ENCODE measurements around the gene KCNA5.
A peak's percentile ranks its signal among the peaks of the same experiment; 100 is the strongest.

KCNA5 gene

GRCh38 chr12:5015711-5016492 lies 27.8 kb upstream of the KCNA5 start:
- no peak for DNase-seq (ENCODE audit: low read depth)
- H3K4me3 ChIP-seq (replicated peaks; ENCODE audit: low read depth, low read length) = no peak overlapping the region
- no peak for TF ChIP-seq CTCF (IDR thresholded peaks at IDR 0.05; ENCODE audit: low read length, missing control alignments)

- H3K4me3 ChIP-seq (replicated peaks; ENCODE audit: low read depth, low read length) = no peak overlapping the region
- no peak for DNase-seq (ENCODE audit: low read depth)
- TF ChIP-seq CTCF (IDR thresholded peaks at IDR 0.05; ENCODE audit: low read length, missing control alignments) = no peak
Observed at GRCh38 chr12:5016526-5016925, 27.2 kb upstream of the KCNA5 start.

- DNase-seq (ENCODE audit: low read depth) = no peak
- no peak overlapping the region for H3K4me3 ChIP-seq (replicated peaks; ENCODE audit: low read depth, low read length)
- no peak for TF ChIP-seq CTCF (IDR thresholded peaks at IDR 0.05; ENCODE audit: low read length, missing control alignments)
Observed at GRCh38 chr12:5017638-5018348, 25.9 kb upstream of the KCNA5 start.

GRCh38 chr12:5018677-5019076 lies 25.0 kb upstream of the KCNA5 start:
- no peak for TF ChIP-seq CTCF (IDR thresholded peaks at IDR 0.05; ENCODE audit: low read length, missing control alignments)
- no peak overlapping the region for H3K4me3 ChIP-seq (replicated peaks; ENCODE audit: low read depth, low read length)
- no peak for DNase-seq (ENCODE audit: low read depth)

- no peak for DNase-seq (ENCODE audit: low read depth)
- no peak for TF ChIP-seq CTCF (IDR thresholded peaks at IDR 0.05; ENCODE audit: low read length, missing control alignments)
- no peak overlapping the region for H3K4me3 ChIP-seq (replicated peaks; ENCODE audit: low read depth, low read length)
Observed at GRCh38 chr12:5022025-5022424, 21.7 kb upstream of the KCNA5 start.

- TF ChIP-seq CTCF (IDR thresholded peaks at IDR 0.05; ENCODE audit: low read length, missing control alignments) = peak; percentile 91
- peak; percentile 53 for DNase-seq (ENCODE audit: low read depth)
- no peak overlapping the region for H3K4me3 ChIP-seq (replicated peaks; ENCODE audit: low read depth, low read length)
Observed at GRCh38 chr12:5022465-5023061, 21.1 kb upstream of the KCNA5 start.

All from fibroblast of pulmonary artery (primary cell).